HG02852 (cell line): ENCODE results near the gene CEP97.
"Not testable (repeated sequence)": the region's sequence is repeated elsewhere in the genome, so short reads cannot be mapped to it uniquely, and the experiment has no call there.

Experiments
- ATAC-seq: cut with Tn5 transposase; IDR thresholded peaks from one replicate; pipeline ENCODE4 v1.9.1; 2021; ENCODE audit warnings: mild to moderate bottlenecking, moderate library complexity; ENCODE audit not compliant: unreplicated experiment

CEP97 gene

GRCh38 chr3:101702726-101703125 is 21.7 kb upstream of the CEP97 start:
- no peak for ATAC-seq

GRCh38 chr3:101703169-101703568 is 21.2 kb upstream of the CEP97 start:
- no peak for ATAC-seq

- not testable (repeated sequence) for ATAC-seq
Observed at GRCh38 chr3:101704639-101705038, 19.8 kb upstream of the CEP97 start.

GRCh38 chr3:101709126-101709525 is 15.3 kb upstream of the CEP97 start:
- ATAC-seq: no peak

GRCh38 chr3:101718455-101718854 is 6.0 kb upstream of the CEP97 start:
- no peak for ATAC-seq

- ATAC-seq: no peak
Observed at GRCh38 chr3:101719604-101720185, 4.7 kb upstream of the CEP97 start.

- ATAC-seq: no peak
Observed at GRCh38 chr3:101720851-101721840, 3.3 kb upstream of the CEP97 start.

GRCh38 chr3:101722394-101723173 is 1.8 kb upstream of the CEP97 start:
- ATAC-seq: peak; percentile 45

- ATAC-seq: peak; percentile 16
Observed at GRCh38 chr3:101725194-101725889, 928 bp downstream of the CEP97 start.

GRCh38 chr3:101725890-101726275 is 1.5 kb downstream of the CEP97 start:
- ATAC-seq: no peak

GRCh38 chr3:101729586-101729985 is 5.2 kb downstream of the CEP97 start:
- ATAC-seq: no peak

- ATAC-seq: no peak
Observed at GRCh38 chr3:101730839-101731238, 6.4 kb downstream of the CEP97 start.

- no peak for ATAC-seq
Observed at GRCh38 chr3:101732240-101732641, 7.8 kb downstream of the CEP97 start.

GRCh38 chr3:101735833-101736232 is 11.4 kb downstream of the CEP97 start:
- ATAC-seq: no peak

GRCh38 chr3:101741914-101742313 is 17.5 kb downstream of the CEP97 start:
- ATAC-seq: not testable (repeated sequence)

- ATAC-seq: no peak
Observed at GRCh38 chr3:101744811-101745210, 20.4 kb downstream of the CEP97 start.

GRCh38 chr3:101745934-101746333 is 21.5 kb downstream of the CEP97 start:
- not testable (repeated sequence) for ATAC-seq

- ATAC-seq: not testable (repeated sequence)
Observed at GRCh38 chr3:101753386-101754113, 29.1 kb downstream of the CEP97 start.

GRCh38 chr3:101758224-101758623 is 33.8 kb downstream of the CEP97 start:
- ATAC-seq: no peak

- no peak for ATAC-seq
Observed at GRCh38 chr3:101762041-101762646, 37.7 kb downstream of the CEP97 start.
